ENCODE data around the gene DLGAP1.

DLGAP1 gene

DNA sequence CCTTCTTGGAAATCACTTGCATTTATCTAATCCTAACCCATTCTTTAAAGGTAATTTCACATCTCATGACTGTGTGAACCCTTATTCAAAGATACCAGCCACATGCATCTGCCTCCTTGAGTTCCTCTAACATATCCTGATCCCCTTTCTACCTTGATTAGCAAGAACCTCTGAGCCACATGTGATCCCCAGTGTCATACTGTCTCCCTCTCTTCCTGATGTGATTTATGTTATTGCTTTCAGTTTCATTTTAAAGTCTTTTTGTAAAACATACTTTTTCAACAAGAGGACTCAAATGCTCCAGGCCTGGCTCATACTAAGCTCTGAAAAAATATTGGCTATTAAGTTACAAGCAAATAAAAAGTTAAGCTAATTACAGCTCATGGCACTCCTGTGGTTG lies 470.1 kb downstream of the DLGAP1 start:
- TF ChIP-seq, protein P1, sequence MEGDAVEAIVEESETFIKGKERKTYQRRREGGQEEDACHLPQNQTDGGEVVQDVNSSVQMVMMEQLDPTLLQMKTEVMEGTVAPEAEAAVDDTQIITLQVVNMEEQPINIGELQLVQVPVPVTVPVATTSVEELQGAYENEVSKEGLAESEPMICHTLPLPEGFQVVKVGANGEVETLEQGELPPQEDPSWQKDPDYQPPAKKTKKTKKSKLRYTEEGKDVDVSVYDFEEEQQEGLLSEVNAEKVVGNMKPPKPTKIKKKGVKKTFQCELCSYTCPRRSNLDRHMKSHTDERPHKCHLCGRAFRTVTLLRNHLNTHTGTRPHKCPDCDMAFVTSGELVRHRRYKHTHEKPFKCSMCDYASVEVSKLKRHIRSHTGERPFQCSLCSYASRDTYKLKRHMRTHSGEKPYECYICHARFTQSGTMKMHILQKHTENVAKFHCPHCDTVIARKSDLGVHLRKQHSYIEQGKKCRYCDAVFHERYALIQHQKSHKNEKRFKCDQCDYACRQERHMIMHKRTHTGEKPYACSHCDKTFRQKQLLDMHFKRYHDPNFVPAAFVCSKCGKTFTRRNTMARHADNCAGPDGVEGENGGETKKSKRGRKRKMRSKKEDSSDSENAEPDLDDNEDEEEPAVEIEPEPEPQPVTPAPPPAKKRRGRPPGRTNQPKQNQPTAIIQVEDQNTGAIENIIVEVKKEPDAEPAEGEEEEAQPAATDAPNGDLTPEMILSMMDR (IDR thresholded peaks at IDR 0.05; ENCODE audit: borderline replicate concordance, control extremely low read depth, extremely low read depth, insufficient read depth, missing control alignments) = no peak
- no peak for DNase-seq (ENCODE audit: low spot score)
- in situ Hi-C loops (cut with MboI; ENCODE audit: low sequenced_read_pairs, unreplicated experiment) = loop anchor here (25.0 kb wide), 2 partner anchors 198 to 698 kb away; no protein-coding TSS in a partner anchor

DNA sequence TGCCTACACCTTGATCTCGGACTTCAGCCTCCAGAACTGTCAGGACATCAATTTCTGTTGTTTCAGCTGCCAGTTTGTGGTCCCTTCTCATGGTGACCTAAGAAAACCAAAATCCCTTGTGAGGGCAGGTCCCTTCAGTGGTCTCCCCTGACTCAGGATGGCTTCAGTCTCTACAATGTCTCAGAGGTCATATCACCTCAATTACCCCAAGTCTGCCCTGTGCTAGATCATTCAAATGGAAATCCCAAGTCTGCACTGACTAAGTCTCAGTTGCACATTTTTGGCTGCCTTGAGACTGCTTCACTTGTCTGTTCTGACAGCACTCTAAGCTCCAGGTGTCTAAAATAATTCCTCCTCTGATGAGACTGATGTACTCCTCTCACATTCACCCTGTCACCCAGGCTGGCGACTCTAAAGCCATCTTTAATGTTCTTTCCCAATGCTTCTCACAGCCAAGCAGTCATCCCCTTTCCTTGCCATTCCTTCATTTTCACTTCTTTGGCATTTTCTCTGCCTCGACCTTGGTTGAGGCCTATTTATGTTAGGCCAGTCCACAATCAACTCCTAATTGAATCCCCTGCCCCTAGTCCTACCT lies 470.8 kb downstream of the DLGAP1 start:
- DNase-seq (ENCODE audit: low spot score) = no peak
- in situ Hi-C loops (cut with MboI; ENCODE audit: low sequenced_read_pairs, unreplicated experiment) = loop anchor here (25.0 kb wide), 2 partner anchors 197 to 697 kb away; no protein-coding TSS in a partner anchor
- TF ChIP-seq, protein P1 (IDR thresholded peaks at IDR 0.05; ENCODE audit: borderline replicate concordance, control extremely low read depth, extremely low read depth, insufficient read depth, missing control alignments) = no peak

DNA sequence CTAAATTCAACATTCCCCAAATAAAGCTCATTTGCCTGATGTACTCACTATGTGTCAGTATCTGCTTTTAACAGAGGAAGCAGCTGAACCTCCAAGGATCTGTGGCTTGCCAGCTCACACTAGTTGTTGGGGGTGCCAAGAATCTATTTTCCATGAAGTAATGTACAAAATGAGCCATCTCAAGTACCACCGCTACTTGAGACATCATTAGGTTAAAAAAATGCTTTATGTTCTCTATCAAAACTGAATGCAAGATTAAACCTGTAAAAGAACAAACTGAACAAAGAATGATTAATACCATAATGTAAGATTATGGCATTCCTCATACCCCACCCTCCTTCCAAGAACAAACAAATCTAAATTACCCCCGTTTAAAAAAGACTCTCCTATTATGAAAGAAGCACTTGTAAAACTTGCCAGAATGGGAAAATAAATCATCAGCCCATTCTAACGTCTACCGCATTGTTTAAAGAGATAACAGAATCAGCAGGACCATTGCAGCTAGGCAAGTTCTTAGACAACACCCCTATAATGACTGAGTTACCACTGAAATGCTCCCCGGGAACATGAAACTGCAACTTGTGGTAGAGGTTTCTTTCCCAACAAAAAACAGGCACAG lies 471.6 kb downstream of the DLGAP1 start:
- DNase-seq (ENCODE audit: low spot score) = no peak
- TF ChIP-seq, protein P1 (IDR thresholded peaks at IDR 0.05; ENCODE audit: borderline replicate concordance, control extremely low read depth, extremely low read depth, insufficient read depth, missing control alignments) = no peak
- in situ Hi-C loops (cut with MboI; ENCODE audit: low sequenced_read_pairs, unreplicated experiment) = loop anchor here (25.0 kb wide), 2 partner anchors 196 to 696 kb away; no protein-coding TSS in a partner anchor

DNA sequence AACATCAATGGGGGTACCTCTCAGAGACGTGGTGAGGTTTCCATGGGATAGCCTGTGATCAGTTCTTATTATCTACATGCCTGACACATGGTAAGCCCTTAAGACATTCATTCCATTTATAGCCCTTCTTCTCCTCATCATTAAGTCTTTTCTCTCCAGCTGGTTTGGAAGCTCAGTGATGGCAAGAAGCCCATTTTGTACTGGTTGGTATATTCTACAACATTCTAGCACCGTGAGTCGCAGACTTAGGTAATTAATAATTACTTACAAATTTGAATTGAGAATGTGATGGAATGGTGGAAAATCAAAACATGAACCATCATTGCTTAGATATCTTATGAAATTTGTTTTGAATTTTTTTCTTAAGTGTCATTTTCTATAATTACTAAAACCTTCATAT lies 472.6 kb downstream of the DLGAP1 start:
- TF ChIP-seq, protein P1 (IDR thresholded peaks at IDR 0.05; ENCODE audit: borderline replicate concordance, control extremely low read depth, extremely low read depth, insufficient read depth, missing control alignments) = no peak
- DNase-seq (ENCODE audit: low spot score) = no peak
- in situ Hi-C loops (cut with MboI; ENCODE audit: low sequenced_read_pairs, unreplicated experiment) = loop anchor here (25.0 kb wide), 2 partner anchors 195 to 695 kb away; no protein-coding TSS in a partner anchor

DNA sequence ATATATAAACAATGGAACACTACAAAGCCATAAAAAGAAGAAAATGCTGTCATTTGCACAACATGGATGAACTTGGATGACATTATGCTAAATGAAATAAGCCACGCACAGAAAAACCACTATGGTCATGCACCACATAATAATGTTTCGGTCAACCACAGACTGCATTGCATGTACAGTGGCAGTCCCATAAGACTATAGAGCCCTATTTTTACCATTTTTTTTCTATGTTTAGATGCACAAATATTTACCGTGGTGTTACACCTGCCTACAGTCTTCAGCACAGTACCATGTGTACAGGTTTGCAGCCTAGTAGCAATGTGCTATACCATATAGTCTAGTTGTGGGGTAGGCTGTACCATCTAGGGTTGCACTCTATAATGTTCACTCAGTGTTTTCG lies 476.1 kb downstream of the DLGAP1 start:
- in situ Hi-C loops (cut with MboI; ENCODE audit: low sequenced_read_pairs, unreplicated experiment) = loop anchor here (25.0 kb wide), 2 partner anchors 192 to 692 kb away; no protein-coding TSS in a partner anchor

DNA sequence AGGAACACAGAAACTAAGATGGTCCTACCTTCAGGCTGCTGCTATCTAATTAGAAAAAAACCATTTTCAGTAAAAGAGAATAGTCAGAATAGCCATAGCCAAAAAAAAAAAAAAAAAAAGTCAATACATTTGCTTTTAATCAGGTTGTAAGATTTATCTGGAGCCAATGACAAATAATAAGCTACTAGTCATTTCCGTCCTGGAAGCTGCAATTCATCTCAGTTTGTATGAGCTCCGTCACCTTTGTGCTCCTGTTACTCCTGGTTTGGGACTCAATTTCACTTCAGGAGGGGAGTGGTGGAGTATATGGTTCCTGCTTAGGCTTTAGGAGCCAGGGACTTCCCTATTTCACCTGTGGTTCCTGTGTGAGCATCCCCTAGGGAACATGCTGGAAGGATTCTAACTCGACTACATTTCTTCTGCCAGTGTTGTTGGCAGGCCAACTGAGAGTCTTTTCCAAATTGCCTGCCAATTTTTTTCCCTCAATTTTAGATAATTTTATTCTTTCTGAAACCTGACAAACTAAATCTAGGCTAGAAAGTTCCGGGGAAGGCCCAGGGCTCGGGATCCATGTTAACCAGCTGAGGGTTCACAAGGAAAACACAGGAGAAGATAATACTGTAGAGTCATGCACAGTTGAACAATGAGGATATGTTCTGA lies 481.8 kb downstream of the DLGAP1 start:
- in situ Hi-C loops (cut with MboI; ENCODE audit: low sequenced_read_pairs, unreplicated experiment) = no loop called here
- TF ChIP-seq, protein P1 (IDR thresholded peaks at IDR 0.05; ENCODE audit: borderline replicate concordance, control extremely low read depth, extremely low read depth, insufficient read depth, missing control alignments) = no peak
- no peak for DNase-seq (ENCODE audit: low spot score)

More for the DNA sequence above, 476.1 kb downstream of the DLGAP1 start:
- TF ChIP-seq, protein P1 (IDR thresholded peaks at IDR 0.05; ENCODE audit: borderline replicate concordance, control extremely low read depth, extremely low read depth, insufficient read depth, missing control alignments) = no peak
- DNase-seq (ENCODE audit: low spot score) = no peak
